ENCODE data around the gene SCAMP1. TPM values are rescaled to one million over a fixed set of nuclear protein-coding genes. Genes with fewer than 3 reads are reported as not detected.

Gene SCAMP1
- total RNA-seq, 1 donor from 2014 or later = 42.8 TPM

GRCh38 chr5:78361631-78361993 lies 1.2 kb downstream of the SCAMP1 start:
- no peaks in the 10 kb centered on the region for H3K36me3 ChIP-seq
- DNase-seq (no peak), ATAC-seq (no peak)
- peak overlapping the region; percentile 95 for H3K27ac ChIP-seq
- no peaks in the 10 kb centered on the region for H3K9me3 ChIP-seq
- TF ChIP-seq, protein P1, sequence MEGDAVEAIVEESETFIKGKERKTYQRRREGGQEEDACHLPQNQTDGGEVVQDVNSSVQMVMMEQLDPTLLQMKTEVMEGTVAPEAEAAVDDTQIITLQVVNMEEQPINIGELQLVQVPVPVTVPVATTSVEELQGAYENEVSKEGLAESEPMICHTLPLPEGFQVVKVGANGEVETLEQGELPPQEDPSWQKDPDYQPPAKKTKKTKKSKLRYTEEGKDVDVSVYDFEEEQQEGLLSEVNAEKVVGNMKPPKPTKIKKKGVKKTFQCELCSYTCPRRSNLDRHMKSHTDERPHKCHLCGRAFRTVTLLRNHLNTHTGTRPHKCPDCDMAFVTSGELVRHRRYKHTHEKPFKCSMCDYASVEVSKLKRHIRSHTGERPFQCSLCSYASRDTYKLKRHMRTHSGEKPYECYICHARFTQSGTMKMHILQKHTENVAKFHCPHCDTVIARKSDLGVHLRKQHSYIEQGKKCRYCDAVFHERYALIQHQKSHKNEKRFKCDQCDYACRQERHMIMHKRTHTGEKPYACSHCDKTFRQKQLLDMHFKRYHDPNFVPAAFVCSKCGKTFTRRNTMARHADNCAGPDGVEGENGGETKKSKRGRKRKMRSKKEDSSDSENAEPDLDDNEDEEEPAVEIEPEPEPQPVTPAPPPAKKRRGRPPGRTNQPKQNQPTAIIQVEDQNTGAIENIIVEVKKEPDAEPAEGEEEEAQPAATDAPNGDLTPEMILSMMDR (IDR thresholded peaks at IDR 0.05) = no peak
- H3K4me1 ChIP-seq = peaks cover 29% of the 10 kb centered on the region
- peak overlapping the region; percentile 98 for H3K4me3 ChIP-seq
- intact Hi-C loops (cut with DNase I) = no loop called here
- H3K27me3 ChIP-seq (ENCODE audit: low read depth) = no peaks in the 10 kb centered on the region

- TF ChIP-seq, protein P1 (IDR thresholded peaks at IDR 0.05) = no peak
- Histone ChIP-seq H3K36me3 (no peaks in the 10 kb centered on the region), H3K27ac (no peak overlapping the region), H3K4me3 (peak overlapping the region; percentile 98), H3K9me3 (no peaks in the 10 kb centered on the region), H3K4me1 (peaks cover 29% of the 10 kb centered on the region), H3K27me3 (ENCODE audit: low read depth) (no peaks in the 10 kb centered on the region)
- DNase-seq = no peak
- no peak for ATAC-seq
- intact Hi-C loops (cut with DNase I) = no loop called here
These were observed 1.8 kb downstream of the SCAMP1 start for GRCh38 chr5:78362220-78362619.

GRCh38 chr5:78364005-78364404 lies 3.6 kb downstream of the SCAMP1 start:
- DNase-seq = no peak
- TF ChIP-seq, protein P1 (IDR thresholded peaks at IDR 0.05) = no peak
- Histone ChIP-seq H3K27ac (no peak overlapping the region), H3K4me1 (peaks cover 21% of the 10 kb centered on the region), H3K27me3 (ENCODE audit: low read depth) (no peaks in the 10 kb centered on the region), H3K4me3 (no peak overlapping the region), H3K9me3 (no peaks in the 10 kb centered on the region), H3K36me3 (no peaks in the 10 kb centered on the region)
- ATAC-seq = no peak
- intact Hi-C loops (cut with DNase I) = no loop called here

DNA sequence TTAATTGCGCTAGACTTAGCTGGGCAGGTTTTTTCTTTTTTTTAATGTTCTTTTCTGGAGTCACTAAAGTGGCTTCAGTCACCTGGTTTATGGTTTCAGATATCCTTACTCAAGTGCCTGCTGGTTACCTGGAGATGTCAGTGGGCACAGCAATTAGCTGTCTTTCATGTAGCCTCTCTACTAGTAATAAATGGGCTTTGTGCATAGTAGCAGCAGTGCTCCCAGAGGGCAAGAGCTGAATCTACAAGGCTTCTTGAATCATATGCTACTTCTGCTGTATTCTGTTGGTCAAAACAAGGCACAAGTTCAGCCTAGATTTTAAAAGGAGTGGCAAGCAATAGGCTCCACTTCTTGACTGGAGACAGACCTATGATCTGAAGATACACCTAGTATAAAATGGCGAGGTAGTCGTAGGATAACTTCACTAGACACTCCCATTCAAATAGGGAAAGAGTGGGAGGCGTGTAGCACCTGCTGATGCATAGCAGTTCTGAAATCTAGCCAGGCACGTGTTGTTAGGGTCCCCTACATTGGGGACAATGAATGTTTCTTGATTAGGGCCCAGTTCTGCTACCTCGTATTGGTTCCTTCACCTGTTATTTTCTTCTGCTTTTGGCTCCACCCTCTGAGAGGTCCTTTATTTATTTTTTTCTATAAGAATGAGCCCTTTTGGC lies 7.0 kb downstream of the SCAMP1 start:
- TF ChIP-seq, protein P1 (IDR thresholded peaks at IDR 0.05) = no peak
- H3K27me3 ChIP-seq (ENCODE audit: low read depth) = no peaks in the 10 kb centered on the region
- DNase-seq (no peak), ATAC-seq (no peak)
- peaks cover 5% of the 10 kb centered on the region for H3K4me1 ChIP-seq
- H3K9me3 ChIP-seq = no peaks in the 10 kb centered on the region
- no peaks in the 10 kb centered on the region for H3K36me3 ChIP-seq
- no peak overlapping the region for H3K27ac ChIP-seq
- H3K4me3 ChIP-seq = no peak overlapping the region
- intact Hi-C loops (cut with DNase I) = no loop called here

DNA sequence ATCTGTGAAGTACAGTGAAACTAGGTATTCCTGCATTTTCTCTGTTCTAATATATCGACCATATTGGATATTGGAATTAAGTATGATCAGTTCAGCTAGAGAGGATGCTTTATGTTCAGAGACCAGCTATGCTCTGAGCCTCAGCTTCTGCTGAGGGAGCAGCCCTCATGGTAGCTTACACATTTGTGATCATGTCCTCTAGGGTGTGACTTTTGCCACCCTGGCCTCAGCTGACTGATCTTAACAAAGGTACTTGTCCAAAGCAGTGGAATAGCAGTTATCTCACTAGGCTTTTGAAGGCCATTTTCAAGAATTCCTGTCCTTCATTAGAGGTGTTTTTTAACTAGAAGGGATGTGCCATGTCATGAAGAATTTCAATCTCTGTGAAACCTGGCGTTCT lies 9.3 kb downstream of the SCAMP1 start:
- Histone ChIP-seq H3K27me3 (ENCODE audit: low read depth) (no peaks in the 10 kb centered on the region), H3K9me3 (no peaks in the 10 kb centered on the region), H3K4me1 (no peaks in the 10 kb centered on the region), H3K4me3 (no peak overlapping the region), H3K27ac (no peak overlapping the region), H3K36me3 (no peaks in the 10 kb centered on the region)
- DNase-seq (no peak), ATAC-seq (no peak)
- intact Hi-C loops (cut with DNase I) = no loop called here
- TF ChIP-seq, protein P1 (IDR thresholded peaks at IDR 0.05) = no peak

All from lower lobe of right lung (tissue), 2 donors.